ENCODE results near the gene BID.

DNA sequence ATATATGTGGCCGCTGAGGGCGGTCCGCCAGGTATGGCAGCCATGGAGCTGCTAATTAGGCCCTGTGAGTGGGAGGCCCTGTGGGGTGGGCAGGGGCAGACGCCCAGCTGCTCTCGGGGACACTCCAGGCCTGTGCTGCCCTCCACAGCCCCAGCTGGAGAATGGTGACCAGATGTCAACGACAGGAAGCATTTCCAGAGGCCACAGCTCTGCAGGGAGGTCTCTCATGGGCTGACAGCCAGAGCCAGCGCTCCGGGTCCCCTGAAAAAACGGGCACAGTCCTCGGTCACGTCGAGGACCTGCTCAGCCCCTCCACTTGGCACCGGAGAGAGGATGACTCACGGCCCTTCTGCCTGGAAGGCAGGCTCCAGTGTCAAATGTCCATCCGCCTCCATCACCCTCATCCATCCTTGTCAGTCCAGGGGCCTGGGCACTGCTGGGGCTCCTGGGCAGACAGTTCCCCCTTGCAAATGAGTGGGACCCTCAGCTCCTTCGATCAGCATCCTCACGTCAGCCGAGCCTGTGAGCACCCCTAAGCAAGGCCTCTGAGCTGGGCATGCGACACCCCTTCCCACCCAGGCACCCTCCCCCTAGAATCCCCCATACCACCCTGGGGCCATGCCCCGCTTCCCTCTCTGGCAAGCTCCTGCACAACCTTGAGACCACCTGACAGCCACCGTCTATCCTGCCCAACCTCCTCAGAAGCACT lies 1.9 kb downstream of the BID start:
- TF ChIP-seq POLR2AphosphoS5 (IDR thresholded peaks at IDR 0.05; ENCODE audit: low read depth) (no peak), CTCF (IDR thresholded peaks at IDR 0.05; ENCODE audit: insufficient read depth, low read length) (no peak), GABPA (IDR thresholded peaks at IDR 0.05; ENCODE audit: low read depth) (no peak)
- TF ChIP-seq, protein P1, sequence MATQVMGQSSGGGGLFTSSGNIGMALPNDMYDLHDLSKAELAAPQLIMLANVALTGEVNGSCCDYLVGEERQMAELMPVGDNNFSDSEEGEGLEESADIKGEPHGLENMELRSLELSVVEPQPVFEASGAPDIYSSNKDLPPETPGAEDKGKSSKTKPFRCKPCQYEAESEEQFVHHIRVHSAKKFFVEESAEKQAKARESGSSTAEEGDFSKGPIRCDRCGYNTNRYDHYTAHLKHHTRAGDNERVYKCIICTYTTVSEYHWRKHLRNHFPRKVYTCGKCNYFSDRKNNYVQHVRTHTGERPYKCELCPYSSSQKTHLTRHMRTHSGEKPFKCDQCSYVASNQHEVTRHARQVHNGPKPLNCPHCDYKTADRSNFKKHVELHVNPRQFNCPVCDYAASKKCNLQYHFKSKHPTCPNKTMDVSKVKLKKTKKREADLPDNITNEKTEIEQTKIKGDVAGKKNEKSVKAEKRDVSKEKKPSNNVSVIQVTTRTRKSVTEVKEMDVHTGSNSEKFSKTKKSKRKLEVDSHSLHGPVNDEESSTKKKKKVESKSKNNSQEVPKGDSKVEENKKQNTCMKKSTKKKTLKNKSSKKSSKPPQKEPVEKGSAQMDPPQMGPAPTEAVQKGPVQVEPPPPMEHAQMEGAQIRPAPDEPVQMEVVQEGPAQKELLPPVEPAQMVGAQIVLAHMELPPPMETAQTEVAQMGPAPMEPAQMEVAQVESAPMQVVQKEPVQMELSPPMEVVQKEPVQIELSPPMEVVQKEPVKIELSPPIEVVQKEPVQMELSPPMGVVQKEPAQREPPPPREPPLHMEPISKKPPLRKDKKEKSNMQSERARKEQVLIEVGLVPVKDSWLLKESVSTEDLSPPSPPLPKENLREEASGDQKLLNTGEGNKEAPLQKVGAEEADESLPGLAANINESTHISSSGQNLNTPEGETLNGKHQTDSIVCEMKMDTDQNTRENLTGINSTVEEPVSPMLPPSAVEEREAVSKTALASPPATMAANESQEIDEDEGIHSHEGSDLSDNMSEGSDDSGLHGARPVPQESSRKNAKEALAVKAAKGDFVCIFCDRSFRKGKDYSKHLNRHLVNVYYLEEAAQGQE (IDR thresholded peaks at IDR 0.05; ENCODE audit: insufficient replicate concordance, low read depth) = no peak
